Right lobe of liver (tissue), 6 donors: ENCODE data around the gene ANKRD31. TPM values are rescaled to one million over a fixed set of nuclear protein-coding genes. Genes with fewer than 3 reads are reported as not detected.
A peak's percentile ranks its signal among the peaks of the same experiment; 100 is the strongest.

Experiments used
- ATAC-seq, 4 donors: fragments of 200-7000 bp; cut with Tn5 transposase; one replicate each; pipeline ENCODE4 v1.9.1; 2020; ENCODE audit warnings: mild to moderate bottlenecking in 4 of 4, moderate library complexity in 4 of 4
- DNase-seq, 3 donors: peaks; one replicate each; pipeline ENCODE4 v3.0.0-alpha.2; 2020
- H3K27ac ChIP-seq, 3 donors: fragments of 200-600 bp; one replicate each; pipeline ENCODE4 v1.8.0; 2022
- H3K27me3 ChIP-seq, 2 donors: fragments of 200-600 bp; one replicate each; pipeline ENCODE4 v1.8.0; 2022
- H3K36me3 ChIP-seq, 4 donors: fragments of 200-600 bp; sonication (generic) in 1 of 4; one replicate each; pipeline versions ENCODE4 v1.5.1 to v1.8.0; 2017 to 2022; ENCODE audit warnings: control low read depth in 1 of 4
- H3K4me1 ChIP-seq, 4 donors: fragments of 200-600 bp; sonication (generic) in 1 of 4; one replicate each; pipeline versions ENCODE4 v1.5.1 to v1.8.0; 2017 to 2022; ENCODE audit warnings: control low read depth in 1 of 4
- H3K4me3 ChIP-seq, 3 donors: fragments of 200-600 bp; one replicate each; pipeline ENCODE4 v1.8.0; 2022
- H3K9me3 ChIP-seq, 4 donors: fragments of 200-600 bp; sonication (generic) in 1 of 4; one replicate each; pipeline versions ENCODE4 v1.5.1 to v1.8.0; 2017 to 2022; ENCODE audit warnings: control low read depth in 1 of 4
- POLR2A ChIP-seq: fragments of 450-650 bp; IDR thresholded peaks from one replicate; pipeline ENCODE4 v1.6.1; 2017; ENCODE audit warnings: antibody characterized with exemption, mild to moderate bottlenecking
- WGBS: methylation state at CpG from one replicate; pipeline ENCODE4 v1.1.6; 2018; ENCODE audit warnings: low coverage, low lambda C conversion rate; ENCODE audit not compliant: insufficient coverage; ENCODE audit errors: missing lambda C conversion rate; 5-methylcytosine and 5-hydroxymethylcytosine counted together
- intact Hi-C, 2 donors: fragments of 100-400 bp; cut with DNase I; formaldehyde crosslinking; loops; one replicate each; pipeline versions ENCODE4 v1.11.2 to v1.14.1; 2022
- small RNA-seq, 2 experiments: library from RNA; depleted of rRNA; stranded (forward); fragments of <200 nt; gene quantifications; one replicate each; pipeline ENCODE3, GENCODE V24; 2016
- total RNA-seq, 6 experiments: library from RNA; depleted of rRNA in 2 of 6; stranded (reverse); fragments of >200 nt in 2 of 6; fragmentation: NEBNext Ultra II Directional in 3 of 6; extraction: Animal tissue kit (Norgen Biotek cat#: 25700) in 3 of 6; gene quantifications; one replicate each; pipeline versions ENCODE4 v1.1.0 to v1.2.4, GENCODE V29; 2016 to 2023
- TF ChIP-seq, protein P1 (sequence below), 4 donors: fragments of 200-600 bp in 3 of 4; fragments of 450-650 bp in 1 of 4; IDR thresholded peaks; one replicate each; pipeline versions ENCODE4 v1.5.1 to v1.8.0; 2016 to 2022; ENCODE audit warnings: antibody characterized with exemption in 4 of 4, mild to moderate bottlenecking in 2 of 4
- donor health status: DM: no; HTN: yes; CAD: no.
- donor health status: DM: no; HTN: no; CAD: no.
- donor health status: DM: no; HTN: no; CAD: no.
- donor health status: DM: no; HTN: yes; CAD: no.
- donor health status: DM: no; HTN: yes; CAD: no.

Gene ANKRD31
- total RNA-seq, 6 experiments from 2014 or later, result 0.02 to 0.15 (median 0.12) TPM; not detected in 1

DNA sequence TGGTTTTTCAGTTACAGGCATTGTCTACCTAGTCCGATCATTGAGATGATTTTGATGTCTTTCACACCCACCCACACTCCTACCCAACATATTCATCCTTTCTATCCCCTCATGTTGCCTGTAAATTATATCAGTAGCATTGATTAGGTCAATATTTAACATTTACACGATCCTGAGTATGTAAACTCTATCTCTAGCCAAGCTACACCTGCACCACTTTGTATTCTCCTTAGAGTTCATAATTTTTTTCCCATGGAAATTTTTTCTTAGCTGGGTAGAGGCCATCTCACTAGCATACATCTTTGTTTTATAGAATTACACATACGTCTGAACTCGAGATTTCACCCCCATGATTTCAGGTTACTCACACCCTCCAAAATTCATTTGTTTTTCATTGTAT is 214.9 kb downstream of the ANKRD31 start:
- H3K4me3 ChIP-seq, result no peak overlapping the region
- no peak for DNase-seq
- 71% methylated on average over 4 of the region's 4 CpGs for WGBS
- no peaks in the 10 kb centered on the region for H3K27me3 ChIP-seq
- H3K9me3 ChIP-seq, result no peaks in the 10 kb centered on the region
- ATAC-seq, result no peak
- no peaks in the 10 kb centered on the region for H3K36me3 ChIP-seq
- intact Hi-C loops, result no loop called here
- peaks cover 0 to 8% (median 0%) of the 10 kb centered on the region in 4 donors for H3K4me1 ChIP-seq
- TF ChIP-seq POLR2A, result no peak
- no peak overlapping the region for H3K27ac ChIP-seq

DNA sequence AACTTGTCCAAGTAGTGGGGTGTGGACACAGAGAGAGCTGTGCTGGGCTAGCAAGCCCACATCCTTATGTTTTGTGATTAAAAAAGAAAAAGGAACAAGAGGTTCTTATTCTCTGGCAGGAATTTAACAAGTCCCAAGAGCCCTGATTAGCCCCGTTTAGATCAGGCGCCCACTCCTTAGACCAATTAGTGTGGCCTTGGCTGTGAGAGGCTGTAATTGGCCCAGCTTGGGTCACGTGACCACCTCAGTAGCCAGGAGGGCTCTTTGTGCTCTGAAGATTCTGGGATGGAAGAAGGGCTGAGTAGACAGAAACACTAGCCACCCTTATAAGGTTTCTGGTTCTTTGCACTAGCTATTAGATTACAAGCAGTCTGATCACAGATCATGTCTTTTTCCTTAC is 215.5 kb downstream of the ANKRD31 start:
- no peak for DNase-seq
- Histone ChIP-seq H3K4me3 (no peak overlapping the region), H3K27ac (no peak overlapping the region), H3K4me1 (peaks cover 0 to 8% (median 0%) of the 10 kb centered on the region in 4 donors), H3K9me3 (no peaks in the 10 kb centered on the region), H3K36me3 (no peaks in the 10 kb centered on the region), H3K27me3 (no peaks in the 10 kb centered on the region)
- ATAC-seq, result no peak
- TF ChIP-seq, protein P1, sequence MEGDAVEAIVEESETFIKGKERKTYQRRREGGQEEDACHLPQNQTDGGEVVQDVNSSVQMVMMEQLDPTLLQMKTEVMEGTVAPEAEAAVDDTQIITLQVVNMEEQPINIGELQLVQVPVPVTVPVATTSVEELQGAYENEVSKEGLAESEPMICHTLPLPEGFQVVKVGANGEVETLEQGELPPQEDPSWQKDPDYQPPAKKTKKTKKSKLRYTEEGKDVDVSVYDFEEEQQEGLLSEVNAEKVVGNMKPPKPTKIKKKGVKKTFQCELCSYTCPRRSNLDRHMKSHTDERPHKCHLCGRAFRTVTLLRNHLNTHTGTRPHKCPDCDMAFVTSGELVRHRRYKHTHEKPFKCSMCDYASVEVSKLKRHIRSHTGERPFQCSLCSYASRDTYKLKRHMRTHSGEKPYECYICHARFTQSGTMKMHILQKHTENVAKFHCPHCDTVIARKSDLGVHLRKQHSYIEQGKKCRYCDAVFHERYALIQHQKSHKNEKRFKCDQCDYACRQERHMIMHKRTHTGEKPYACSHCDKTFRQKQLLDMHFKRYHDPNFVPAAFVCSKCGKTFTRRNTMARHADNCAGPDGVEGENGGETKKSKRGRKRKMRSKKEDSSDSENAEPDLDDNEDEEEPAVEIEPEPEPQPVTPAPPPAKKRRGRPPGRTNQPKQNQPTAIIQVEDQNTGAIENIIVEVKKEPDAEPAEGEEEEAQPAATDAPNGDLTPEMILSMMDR (IDR thresholded peaks at IDR 0.05), result no peak
- TF ChIP-seq POLR2A, result no peak
- intact Hi-C loops, result no loop called here
- WGBS, result 38% methylated on average over 1 of the region's 3 CpGs

DNA sequence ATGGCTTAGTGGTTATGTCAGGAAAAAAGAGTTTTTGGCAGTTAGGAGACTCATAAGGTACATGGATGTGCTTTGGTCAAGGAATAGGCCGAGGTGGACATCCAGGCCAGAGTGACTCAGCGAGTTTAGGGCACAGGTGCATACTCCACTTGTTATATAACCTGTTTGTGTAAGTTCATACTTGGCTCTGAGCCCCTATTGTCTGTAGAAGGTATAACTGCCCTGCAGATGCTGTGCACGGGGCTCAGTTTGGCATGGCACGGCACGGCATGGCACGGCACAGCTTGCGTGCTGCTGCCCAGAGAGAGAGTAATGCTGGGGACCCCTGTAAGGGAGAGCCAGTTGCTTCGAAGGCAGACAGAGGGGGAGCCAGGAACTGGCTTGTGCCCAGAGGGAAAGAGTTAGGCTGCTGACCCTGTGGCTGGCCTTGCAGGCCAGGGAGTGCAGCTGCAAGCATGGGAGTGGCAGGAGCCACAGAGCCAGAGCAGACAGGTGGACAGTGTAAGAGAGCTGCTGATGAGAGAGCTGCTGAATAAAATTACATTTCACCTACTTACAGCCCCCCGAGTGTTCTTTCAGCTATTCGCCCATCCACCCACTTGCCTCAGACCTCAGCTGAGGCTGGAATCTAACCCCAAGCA is 216.5 kb downstream of the ANKRD31 start:
- no peak overlapping the region for H3K27ac ChIP-seq

DNA sequence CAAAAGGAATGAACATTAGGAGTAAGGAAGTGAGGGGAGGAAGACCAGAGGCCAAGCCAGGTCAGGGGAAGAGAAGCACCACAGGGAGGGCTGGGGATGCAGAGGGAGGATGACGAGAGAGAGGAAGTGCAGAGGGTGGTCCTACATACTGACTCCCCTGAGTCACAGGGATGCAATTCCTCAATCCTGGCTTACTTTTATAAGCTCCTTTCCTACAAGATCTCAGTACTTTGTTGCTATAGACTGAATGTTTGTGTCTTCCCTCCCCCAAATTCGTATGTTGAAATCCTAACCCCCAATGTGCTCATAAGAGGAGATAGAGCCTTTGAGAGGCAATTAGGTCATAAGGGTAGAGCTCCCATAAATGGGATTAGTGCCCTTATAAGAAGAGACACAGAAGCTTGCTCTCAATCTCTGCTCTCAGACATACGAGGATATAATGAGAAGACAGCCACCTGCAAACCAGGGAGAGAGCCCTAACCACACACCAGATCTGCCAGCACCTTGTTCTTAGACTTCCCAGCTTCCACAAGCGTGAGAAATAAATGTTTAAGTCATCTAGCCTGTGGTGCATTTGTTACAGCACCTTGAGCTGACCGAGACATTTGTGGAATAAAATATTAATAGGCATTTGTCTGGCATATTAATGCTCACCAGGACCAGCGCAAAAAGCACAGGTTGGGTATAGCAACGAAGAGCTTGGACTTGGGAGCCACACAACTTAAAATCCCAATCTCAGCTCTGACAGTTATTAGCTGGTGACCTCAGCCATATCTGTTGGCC is 217.7 kb downstream of the ANKRD31 start:
- Histone ChIP-seq H3K27ac (no peak overlapping the region), H3K4me3 (no peak overlapping the region), H3K9me3 (no peaks in the 10 kb centered on the region), H3K4me1 (peaks cover 0 to 8% (median 0%) of the 10 kb centered on the region in 4 donors), H3K27me3 (no peaks in the 10 kb centered on the region), H3K36me3 (no peaks in the 10 kb centered on the region)
- ATAC-seq, result no peak
- intact Hi-C loops, result no loop called here
- 80% methylated on average over 6 of the region's 7 CpGs for WGBS
- no peak for TF ChIP-seq POLR2A
- TF ChIP-seq, protein P1 (IDR thresholded peaks at IDR 0.05), result no peak
- DNase-seq, result no peak

More for the DNA sequence above, 216.5 kb downstream of the ANKRD31 start:
- Histone ChIP-seq H3K27me3 (no peaks in the 10 kb centered on the region), H3K4me3 (no peak overlapping the region), H3K9me3 (no peaks in the 10 kb centered on the region), H3K36me3 (no peaks in the 10 kb centered on the region), H3K4me1 (peaks cover 0 to 8% (median 0%) of the 10 kb centered on the region in 4 donors)
- DNase-seq (no peak), ATAC-seq (peak in 3 of 4 donors; percentile 18 to 34 (median 30))
- TF ChIP-seq, protein P1 (IDR thresholded peaks at IDR 0.05), result no peak
- TF ChIP-seq POLR2A, result no peak
- WGBS, result 67% methylated on average over 5 of the region's 10 CpGs
- intact Hi-C loops, result no loop called here

Small RNA genes lying within 50 kb of the gene (small RNA-seq; reads per million reads assigned to genes)
- gene SUMO2P5, result 0 reads per million in 2 experiments

Other genes starting within 250 kb of the ANKRD31 start
- 1 to 10 TPM in 3 of 6 experiments, under 1 TPM in 3; 0.35 to 2.0 (median 0.96) TPM for gene GCNT4, start 184.3 kb downstream of the ANKRD31 start, total RNA-seq
- gene HMGCR, start 100.3 kb upstream of the ANKRD31 start, total RNA-seq, result 10 to 100 TPM in 5 of 6 experiments, 1 to 10 TPM in 1; 9.6 to 89.6 (median 22.2) TPM